Upper lobe of right lung (tissue), 1 donor: ENCODE data around the gene CRNN. TPM values are rescaled to one million over a fixed set of nuclear protein-coding genes. Genes with fewer than 3 reads are reported as not detected.

Experiments used
- ATAC-seq: fragments of 200-7000 bp; cut with Tn5 transposase; one replicate; pipeline ENCODE4 v1.9.1; 2020; ENCODE audit warnings: mild to moderate bottlenecking, moderate library complexity
- DNase-seq: peaks from one replicate; pipeline ENCODE4 v3.0.0-alpha.2; 2020
- H3K27ac ChIP-seq: fragments of 200-600 bp; one replicate; pipeline ENCODE4 v1.8.0; 2022
- H3K27me3 ChIP-seq: fragments of 200-600 bp; one replicate; pipeline ENCODE4 v1.8.0; 2022; ENCODE audit warnings: mild to moderate bottlenecking
- H3K36me3 ChIP-seq: fragments of 200-600 bp; one replicate; pipeline ENCODE4 v1.8.0; 2022
- H3K4me1 ChIP-seq: fragments of 200-600 bp; one replicate; pipeline ENCODE4 v1.8.0; 2022
- H3K4me3 ChIP-seq: fragments of 200-600 bp; one replicate; pipeline ENCODE4 v1.8.0; 2022; ENCODE audit warnings: mild to moderate bottlenecking
- H3K9me3 ChIP-seq: fragments of 200-600 bp; one replicate; pipeline ENCODE4 v1.8.0; 2022
- CTCF ChIP-seq: fragments of 200-600 bp; IDR thresholded peaks from one replicate; pipeline ENCODE4 v1.8.0; 2022; ENCODE audit warnings: antibody characterized with exemption
- intact Hi-C: fragments of 100-400 bp; cut with DNase I; formaldehyde crosslinking; loops from one replicate; pipeline ENCODE4 v1.11.0; 2022
- total RNA-seq: library from RNA; stranded (reverse); fragmentation: NEBNext Ultra II Directional; extraction: Animal tissue kit (Norgen Biotek cat#: 25700); gene quantifications from one replicate; pipeline ENCODE4 v1.2.1, GENCODE V29; 2021
- donor health status: DM: no; HTN: yes; CAD: no; lungs with severe emphysema.

CRNN gene
- total RNA-seq, 1 donor from 2014 or later = not detected

- Histone ChIP-seq H3K4me1 (no peaks in the 10 kb centered on the region), H3K4me3 (no peak overlapping the region), H3K27me3 (no peaks in the 10 kb centered on the region), H3K27ac (no peak overlapping the region), H3K36me3 (no peaks in the 10 kb centered on the region), H3K9me3 (no peaks in the 10 kb centered on the region)
- TF ChIP-seq CTCF = no peak
- DNase-seq (no peak), ATAC-seq (no peak)
- intact Hi-C loops = no loop called here
These were observed 25.2 kb downstream of the CRNN start for GRCh38 chr1:152388889-152389288.

GRCh38 chr1:152386940-152387339 lies 27.1 kb downstream of the CRNN start:
- ATAC-seq (no peak), DNase-seq (no peak)
- H3K36me3 ChIP-seq = no peaks in the 10 kb centered on the region

GRCh38 chr1:152380932-152381331 lies 33.1 kb downstream of the CRNN start:
- H3K27ac ChIP-seq = no peak overlapping the region
- ATAC-seq = no peak

More at GRCh38 chr1:152386940-152387339, 27.1 kb downstream of the CRNN start:
- H3K4me1 ChIP-seq = no peaks in the 10 kb centered on the region
- no peak overlapping the region for H3K27ac ChIP-seq
- no peaks in the 10 kb centered on the region for H3K9me3 ChIP-seq
- H3K27me3 ChIP-seq = no peaks in the 10 kb centered on the region
- intact Hi-C loops = no loop called here
- TF ChIP-seq CTCF = no peak
- H3K4me3 ChIP-seq = no peak overlapping the region

GRCh38 chr1:152374451-152374850 lies 39.6 kb downstream of the CRNN start:
- Histone ChIP-seq H3K27me3 (no peaks in the 10 kb centered on the region), H3K4me1 (no peaks in the 10 kb centered on the region), H3K9me3 (no peaks in the 10 kb centered on the region), H3K4me3 (no peak overlapping the region), H3K27ac (no peak overlapping the region), H3K36me3 (no peaks in the 10 kb centered on the region)
- TF ChIP-seq CTCF = no peak
- no peak for DNase-seq
- no peak for ATAC-seq
- intact Hi-C loops = no loop called here

More at GRCh38 chr1:152380932-152381331, 33.1 kb downstream of the CRNN start:
- Histone ChIP-seq H3K4me1 (no peaks in the 10 kb centered on the region), H3K9me3 (no peaks in the 10 kb centered on the region), H3K27me3 (no peaks in the 10 kb centered on the region), H3K4me3 (no peak overlapping the region), H3K36me3 (no peaks in the 10 kb centered on the region)
- intact Hi-C loops = no loop called here
- DNase-seq = no peak
- TF ChIP-seq CTCF = no peak

- Histone ChIP-seq H3K27ac (no peak overlapping the region), H3K9me3 (no peaks in the 10 kb centered on the region), H3K4me3 (no peak overlapping the region), H3K27me3 (no peaks in the 10 kb centered on the region), H3K36me3 (no peaks in the 10 kb centered on the region), H3K4me1 (no peaks in the 10 kb centered on the region)
- DNase-seq (no peak), ATAC-seq (no peak)
- no peak for TF ChIP-seq CTCF
- intact Hi-C loops = no loop called here
These were observed 41.4 kb downstream of the CRNN start for GRCh38 chr1:152372672-152373071.

GRCh38 chr1:152367436-152367835 lies 46.6 kb downstream of the CRNN start:
- H3K4me3 ChIP-seq = no peak overlapping the region
- no peaks in the 10 kb centered on the region for H3K36me3 ChIP-seq
- intact Hi-C loops = no loop called here
- H3K27me3 ChIP-seq = no peaks in the 10 kb centered on the region
- H3K4me1 ChIP-seq = no peaks in the 10 kb centered on the region
- H3K27ac ChIP-seq = no peak overlapping the region
- ATAC-seq = no peak
- TF ChIP-seq CTCF = no peak
- DNase-seq = no peak
- no peaks in the 10 kb centered on the region for H3K9me3 ChIP-seq
